Left forelimb (tissue), 1 donor: ENCODE data around the gene HES7.

ENCODE experiments used
- DNase-seq: peaks from one replicate; pipeline ENCODE4 v3.0.0-alpha.2; 2018; ENCODE audit warnings: low spot score

The HES7 gene

GRCh38 chr17:8072729-8073461 lies 51.0 kb downstream of the HES7 start:
- no peak for DNase-seq

GRCh38 chr17:8072341-8072728 lies 51.6 kb downstream of the HES7 start:
- no peak for DNase-seq

DNA sequence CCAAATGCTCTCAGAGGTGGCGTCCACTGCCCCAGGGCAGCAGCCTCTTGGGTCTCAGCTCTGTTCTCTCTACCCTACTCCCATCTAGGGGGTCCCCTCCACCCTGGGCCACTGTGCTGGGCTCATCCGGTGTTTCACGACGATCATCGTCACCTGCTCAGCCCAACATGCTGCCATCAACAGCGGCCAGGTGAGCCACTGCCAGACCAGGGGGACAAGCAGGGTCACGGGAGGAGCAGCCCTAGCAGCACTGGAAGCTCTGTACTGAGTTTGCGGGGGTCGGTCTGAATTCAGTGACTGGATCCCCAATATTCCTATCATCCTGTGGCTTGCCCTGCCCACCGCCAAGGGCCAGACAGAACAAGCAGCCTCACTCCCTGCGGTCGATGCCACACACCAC lies 52.4 kb downstream of the HES7 start:
- no peak for DNase-seq
